GM18526 (cell line): ENCODE measurements around the gene THAP12.

ENCODE experiments used
- POLR2A ChIP-seq: IDR thresholded peaks from 3 replicates; pipeline ENCODE4 v1.6.1; 2011; ENCODE audit not compliant: insufficient read length; ENCODE audit errors: extremely low read depth

Gene THAP12

DNA sequence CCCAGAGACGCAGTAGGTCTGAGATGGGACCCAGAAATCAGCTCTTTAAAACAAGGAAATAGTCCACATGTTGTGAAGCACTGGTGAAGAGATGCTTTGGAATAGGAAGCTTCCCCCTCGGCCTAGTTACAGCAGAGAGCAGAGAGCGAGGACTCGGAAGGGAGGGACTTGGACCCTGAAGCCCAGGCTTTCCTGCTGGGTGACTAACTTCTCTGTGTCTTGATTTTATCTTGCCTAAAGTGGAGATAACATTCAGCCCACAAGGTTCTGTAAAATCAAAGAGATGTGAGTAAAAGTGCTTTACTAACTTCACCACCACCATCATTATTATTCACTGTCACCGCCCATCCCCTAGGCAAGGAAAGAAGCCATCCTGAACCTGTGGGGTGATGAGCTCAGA, 58.4 kb downstream of the THAP12 start:
- no peak for TF ChIP-seq POLR2A

DNA sequence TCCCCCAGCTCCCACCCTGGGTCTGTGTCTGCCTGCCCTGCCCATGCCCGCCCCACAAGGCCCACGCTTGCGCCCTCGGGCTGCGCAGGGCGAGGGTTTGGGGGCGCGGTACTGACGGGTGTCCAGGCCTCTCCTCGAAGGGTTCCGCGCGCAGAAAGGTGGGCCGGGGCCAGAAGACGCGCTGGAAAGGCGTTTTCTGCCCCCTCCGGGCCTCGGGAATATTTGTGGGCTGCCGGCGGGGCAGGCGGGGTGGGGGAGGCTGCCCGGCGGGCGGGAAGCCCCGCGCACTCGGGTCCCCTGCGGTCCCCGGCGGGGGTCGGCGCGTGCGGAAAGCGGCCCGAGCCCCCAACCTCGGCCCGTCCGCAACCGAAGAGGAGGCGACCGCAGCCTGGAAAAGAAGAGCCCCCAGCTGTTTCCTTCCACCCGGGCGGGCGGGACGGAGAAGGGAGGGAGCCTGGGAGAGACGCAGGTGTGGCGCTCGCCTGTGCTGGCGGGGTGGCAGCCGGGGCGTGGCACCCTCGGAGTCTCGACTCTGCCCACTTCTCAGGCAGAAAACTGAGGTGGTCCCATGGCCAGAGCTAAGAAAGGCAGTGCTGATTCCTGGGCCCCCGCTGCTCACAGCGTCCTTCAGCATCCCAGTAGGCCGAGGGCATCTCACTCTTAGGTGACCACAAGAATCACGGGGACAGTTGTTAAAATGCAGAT, 59.0 kb downstream of the THAP12 start:
- no peak for TF ChIP-seq POLR2A

DNA sequence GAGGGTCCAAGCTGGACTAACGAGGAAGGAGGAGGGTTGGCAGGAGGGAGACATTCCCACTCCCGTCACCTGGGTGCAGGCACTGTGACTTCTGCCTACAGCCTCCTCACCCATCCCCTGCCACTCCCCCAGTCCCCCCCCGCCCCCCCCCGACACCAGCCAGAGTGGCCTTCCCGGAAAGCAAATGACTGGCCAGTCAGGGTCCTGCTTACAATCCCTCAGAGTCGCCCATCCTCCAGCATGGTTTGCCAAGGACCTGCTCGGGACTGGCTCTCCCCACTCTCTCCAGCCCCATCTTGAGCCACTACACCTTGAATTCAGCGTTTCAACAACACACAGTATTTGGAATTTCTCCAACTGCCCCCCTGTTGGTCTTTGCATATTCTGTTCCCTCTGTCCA, 59.6 kb downstream of the THAP12 start:
- TF ChIP-seq POLR2A, result no peak

DNA sequence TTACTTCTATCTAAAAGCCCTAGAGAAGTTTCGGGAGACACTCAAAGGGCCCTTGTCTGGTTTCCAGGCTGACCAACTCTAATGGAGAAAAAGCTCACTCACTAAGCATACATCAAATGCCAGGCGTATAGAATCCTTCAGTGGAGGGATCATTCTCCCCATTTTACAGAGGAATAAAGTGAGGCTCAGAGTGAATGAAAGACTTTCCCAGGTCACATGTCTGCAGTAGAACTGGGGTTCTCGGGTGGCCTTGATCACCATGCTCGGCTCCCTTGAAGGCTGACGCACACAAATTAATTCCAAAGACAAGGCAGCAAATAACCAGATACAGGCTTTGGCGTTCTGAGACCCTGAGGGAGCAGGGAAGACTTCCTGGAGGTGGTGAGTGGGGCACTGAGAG, 60.0 kb downstream of the THAP12 start:
- no peak for TF ChIP-seq POLR2A

DNA sequence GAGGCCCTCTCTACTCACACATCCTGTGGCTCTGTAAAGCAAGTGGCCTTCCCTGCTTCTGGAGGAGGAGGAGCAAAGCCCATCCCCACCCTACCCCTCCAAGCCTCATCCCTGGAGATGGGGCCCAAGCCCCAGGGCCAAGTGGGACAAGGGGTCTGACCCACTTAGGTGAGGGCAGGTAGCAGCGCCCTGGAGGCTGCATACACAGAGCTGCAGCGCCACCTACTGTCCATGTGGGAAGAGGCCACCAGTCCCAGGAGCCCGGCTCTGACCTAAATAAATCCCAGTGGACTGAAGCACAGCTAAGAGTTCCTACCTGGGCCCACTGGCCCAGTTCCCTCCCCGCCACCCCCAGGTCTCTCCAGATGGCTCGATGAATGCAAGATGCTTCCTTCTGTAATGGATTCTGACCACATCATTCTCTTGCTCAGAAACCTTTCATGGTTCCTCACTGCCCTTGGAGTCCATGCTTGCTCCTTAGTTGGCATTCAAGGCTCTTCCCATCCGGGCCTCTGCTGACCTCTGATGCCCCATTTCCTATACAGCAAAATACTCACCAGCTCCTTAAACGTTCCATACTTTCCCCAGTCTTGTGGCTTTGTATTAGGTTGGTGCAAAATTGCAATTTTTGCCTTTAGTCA, 62.1 kb downstream of the THAP12 start:
- TF ChIP-seq POLR2A, result no peak

DNA sequence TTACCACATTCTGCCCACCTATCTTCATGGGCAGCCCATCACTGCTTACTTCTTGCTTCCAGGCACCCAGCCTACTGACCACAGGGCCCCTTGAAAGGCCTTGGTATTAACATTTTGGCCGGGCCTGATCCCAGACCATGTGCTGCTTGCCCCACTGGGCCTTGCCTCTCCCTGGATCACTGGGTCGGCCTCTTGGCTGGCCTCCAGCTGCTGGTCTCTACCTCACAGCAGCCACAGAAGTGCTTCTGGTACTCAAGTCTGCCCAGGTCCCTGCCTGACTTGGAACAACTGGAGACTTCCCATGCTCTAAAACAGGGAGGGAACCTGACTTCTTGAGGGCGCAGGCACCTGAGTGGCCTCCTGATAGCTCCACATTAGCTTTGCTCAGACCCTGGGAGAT, 63.6 kb downstream of the THAP12 start:
- no peak for TF ChIP-seq POLR2A

DNA sequence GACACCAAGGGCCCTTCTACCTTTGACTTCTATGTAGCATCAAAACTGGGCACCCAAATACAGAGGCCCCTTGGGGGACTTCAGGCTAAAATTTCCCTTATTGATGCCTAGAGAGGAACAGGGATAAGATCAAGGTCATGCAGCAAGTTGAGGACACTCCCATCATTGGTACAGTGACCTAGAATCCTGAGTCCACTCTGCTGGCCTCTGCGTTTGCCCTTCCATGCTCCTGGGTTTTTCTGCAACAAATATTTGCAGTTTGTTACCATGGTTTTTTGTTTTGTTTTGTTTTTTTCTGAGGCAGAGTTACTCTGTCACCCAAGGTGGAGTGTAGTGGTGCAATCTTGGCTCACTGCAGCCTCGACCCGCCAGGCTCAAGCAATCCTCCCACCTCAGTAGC, 64.2 kb downstream of the THAP12 start:
- no peak for TF ChIP-seq POLR2A

DNA sequence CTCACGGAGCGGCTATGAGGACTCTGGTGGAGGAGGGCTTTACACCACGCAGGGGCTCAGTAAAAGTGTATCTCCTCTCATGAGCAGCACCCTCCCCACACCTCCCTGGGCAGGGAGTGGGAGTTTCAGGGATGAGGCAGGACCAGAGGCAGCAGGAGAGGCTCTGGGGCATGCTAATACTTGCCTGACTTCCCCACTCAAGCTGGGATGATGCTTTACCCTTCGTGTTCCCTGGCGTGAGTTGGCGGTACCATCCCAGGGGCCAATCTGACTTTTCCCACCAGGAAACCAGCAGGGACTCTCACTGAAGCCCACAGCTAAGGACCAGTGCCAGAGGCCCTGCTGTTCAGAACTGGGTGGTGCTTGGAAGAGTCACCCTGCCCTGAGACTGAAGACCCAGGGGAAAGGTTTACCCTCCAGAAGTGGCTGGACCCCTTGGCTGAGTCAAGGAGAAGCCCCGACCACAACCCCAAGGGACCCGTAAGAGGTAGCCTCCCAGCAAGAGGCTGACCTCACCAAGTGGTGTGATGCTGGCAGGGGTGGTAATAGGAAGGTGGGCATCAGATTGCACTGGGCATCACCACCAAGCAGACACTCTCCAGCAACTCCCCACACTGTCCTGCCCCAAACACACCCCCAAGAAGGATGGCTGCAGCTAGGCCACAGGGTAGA, 65.6 kb downstream of the THAP12 start:
- no peak for TF ChIP-seq POLR2A

DNA sequence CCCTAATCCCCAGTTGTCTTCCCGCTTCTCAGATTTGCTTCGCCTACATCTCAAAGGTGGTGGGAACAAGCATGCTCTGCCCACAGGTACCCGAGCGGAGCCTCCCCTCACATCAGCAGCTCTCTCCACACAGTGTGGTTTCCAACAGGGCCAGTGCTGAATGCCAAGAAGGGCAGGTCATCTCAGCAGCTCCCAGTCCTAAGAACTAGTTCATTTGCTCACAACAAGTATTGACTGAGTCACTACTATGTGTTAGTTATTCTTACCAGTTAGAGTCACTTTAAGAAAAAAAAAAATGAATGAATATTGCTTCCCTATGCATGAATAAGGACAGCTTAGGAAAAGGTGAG, 66.2 kb downstream of the THAP12 start:
- no peak for TF ChIP-seq POLR2A

DNA sequence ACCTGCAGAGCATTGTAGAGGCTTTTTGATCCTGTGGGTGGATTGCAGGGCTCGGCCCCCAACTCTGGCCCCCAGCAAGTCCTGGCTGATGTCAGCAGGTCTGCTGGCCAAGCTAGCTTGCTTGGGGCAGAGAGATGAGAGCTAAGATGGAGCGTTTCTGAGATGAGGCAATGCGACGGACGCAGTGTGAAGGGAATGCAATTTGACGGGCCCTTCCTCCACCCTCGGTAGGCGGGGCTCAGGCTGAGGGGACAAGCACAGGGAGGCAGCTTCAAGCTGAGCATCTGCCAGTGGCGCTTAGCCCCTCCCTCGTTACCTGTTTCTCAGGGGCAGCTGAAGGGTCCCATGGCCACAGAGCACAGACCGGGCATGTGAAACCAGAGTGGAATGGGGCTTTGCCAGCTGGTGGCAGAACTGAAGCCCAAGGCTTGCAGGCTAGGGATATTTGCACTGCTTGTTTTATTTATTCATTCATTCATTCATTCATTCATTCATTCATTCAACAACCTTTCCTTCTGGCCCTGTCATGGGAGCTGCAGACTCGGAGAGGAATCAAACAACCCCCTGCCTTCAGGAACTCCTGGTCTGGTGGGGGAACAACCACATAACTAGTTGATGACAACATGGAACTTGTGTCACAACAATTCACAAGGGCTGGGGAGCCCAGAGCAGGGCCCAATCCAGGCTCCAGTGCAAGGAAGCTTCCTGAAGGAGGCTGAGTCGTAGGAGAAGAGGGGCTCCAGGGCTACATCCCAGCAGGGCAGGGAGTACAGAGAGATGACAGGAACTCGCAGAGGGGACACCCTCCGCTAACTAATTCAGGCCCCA, 66.8 kb downstream of the THAP12 start:
- no peak for TF ChIP-seq POLR2A

DNA sequence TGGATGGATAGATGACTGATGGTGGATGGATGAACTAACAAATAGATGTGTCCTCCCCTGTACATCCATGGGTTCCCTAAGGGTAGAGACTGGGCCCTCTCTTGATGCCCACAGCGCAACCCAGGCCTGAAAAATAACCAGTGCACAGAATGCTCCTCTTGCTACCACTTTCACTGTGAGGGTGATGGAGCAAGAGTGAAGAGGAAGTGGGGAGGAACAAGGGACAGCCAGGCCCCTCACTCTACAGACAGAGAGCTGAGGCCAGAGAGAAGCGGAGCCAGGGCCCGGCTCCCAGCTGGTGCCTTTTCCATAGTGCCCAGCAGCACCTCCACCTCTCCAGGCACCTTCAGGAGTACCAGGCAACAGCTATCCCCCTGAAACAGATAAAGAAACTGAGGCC, 67.7 kb downstream of the THAP12 start:
- TF ChIP-seq POLR2A, result no peak

DNA sequence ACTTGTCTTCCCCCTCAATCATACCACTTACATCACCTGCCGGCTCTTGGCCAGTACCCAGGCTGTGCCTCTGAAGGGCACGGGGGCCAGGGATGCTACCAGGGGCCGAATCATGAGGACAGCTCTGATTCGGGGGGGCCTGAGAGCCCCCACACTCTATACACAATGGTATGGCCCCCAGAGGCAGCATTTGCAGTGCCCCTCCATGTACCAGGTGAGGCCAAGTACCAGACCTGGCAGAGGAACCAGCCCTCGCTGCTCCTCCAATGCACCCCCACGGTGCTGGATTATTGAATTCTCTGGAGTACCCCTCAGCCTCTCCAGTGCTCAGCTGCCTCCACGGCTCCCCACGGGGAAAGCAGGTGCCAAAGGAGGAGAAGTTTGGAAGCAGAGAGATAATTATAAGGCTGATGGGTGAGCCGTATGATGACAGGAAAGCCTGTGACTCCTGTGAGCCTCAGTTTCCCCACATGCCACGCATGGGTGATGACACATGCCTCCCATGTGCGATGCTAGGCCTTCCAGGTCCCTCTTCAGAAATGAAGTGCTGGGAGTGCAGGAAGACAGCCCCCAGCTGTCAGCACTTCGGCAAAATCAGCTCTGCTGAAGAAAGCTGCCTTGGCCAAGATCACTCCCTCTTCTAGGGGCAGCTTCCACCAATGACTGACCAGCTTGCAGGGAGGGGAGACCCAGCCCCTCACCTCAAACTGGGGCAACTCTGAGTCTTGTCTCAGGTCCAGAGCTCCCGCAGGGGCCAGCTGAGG, 69.9 kb downstream of the THAP12 start:
- TF ChIP-seq POLR2A, result no peak

DNA sequence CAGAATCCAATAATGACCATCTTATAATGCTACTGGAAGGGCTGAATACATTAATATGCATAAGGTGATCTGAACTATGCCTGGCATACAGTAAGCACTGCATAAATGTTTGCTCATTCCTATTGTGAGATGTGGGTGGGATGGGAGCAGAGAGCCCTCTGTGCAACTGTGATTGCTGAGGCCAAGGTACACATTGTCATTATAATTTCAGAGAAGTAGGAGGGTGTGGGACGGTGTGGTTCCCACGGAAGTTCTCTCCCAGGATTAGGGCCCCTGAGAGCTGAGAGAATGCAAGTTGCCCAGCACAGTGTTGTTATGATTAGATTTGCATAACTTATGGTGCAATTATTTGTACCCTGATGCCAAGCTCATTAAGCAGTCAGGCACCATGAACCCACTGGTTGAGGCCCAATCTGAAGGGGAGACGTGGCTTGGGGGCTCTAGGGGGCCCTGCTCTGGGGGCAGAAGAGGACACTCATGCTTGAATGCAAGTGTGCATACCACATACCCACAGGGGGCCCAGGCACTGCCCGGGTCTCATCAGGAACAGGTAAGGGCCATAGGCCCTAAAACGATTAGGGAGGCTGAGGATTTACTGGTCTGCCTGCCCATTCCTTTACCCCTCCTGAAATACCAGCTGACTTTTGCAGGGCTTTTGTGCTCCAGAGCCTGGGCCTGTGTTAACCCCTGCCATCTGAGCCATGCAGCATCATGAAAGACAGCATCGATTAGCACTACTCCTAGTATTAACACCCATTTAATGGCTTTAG, 72.8 kb downstream of the THAP12 start:
- no peak for TF ChIP-seq POLR2A

DNA sequence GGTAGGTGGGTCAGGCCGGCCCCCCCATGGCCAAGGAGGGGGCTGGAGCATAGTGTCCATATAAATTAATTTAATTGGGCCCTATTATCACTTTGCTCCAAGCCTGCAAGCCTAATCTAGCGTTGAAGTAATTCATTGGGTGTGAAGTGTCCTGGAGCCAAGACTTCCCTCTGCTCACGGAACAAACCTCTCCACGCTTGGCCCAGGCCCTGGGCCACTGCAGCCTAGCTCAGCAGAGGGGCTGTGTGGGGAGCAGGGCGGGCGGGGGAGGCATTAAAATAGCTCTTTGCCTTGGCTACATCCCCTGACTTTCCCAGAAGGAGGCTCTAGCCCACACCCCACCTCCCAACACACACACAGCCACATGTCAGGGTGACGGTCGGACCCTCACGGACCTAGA, 73.5 kb downstream of the THAP12 start:
- no peak for TF ChIP-seq POLR2A

DNA sequence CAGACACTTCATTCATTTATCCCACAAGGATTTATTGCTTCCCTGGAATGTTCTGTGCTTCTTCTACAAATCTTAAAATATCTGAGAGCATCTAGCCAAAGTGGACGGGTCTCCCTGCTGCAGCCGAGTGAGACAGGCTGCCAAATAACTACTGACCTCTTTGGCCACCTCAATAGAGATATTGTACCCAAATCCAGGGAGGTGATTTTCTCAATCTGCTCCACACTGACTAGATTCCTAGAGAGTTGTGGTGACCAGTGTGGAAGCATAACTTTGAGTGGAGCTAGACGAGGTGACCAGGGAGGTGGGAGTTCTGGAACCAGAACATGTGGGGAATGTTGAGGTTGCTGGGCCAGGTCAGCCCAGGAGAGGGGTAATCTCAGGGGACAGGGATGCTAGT, 77.5 kb downstream of the THAP12 start:
- no peak for TF ChIP-seq POLR2A

DNA sequence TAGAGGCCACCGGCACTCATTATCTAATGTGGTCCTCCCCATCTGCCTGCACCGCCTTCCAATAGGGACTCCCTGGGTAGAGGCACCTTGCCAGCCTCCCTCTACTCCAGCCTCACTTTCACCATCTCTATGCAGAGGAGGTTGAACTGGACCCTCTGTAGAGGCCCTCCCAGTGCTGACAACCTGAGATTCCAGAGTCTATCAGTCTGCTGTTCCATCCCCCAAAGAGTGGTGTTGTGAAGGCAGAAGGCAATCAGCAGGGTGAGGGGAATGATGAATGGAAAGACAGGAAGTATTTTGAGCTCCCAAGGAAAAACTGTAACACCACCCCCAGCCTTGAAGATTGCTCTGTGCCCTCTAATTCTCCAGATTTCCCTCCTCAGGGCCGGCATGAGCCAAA, 77.9 kb downstream of the THAP12 start:
- no peak for TF ChIP-seq POLR2A
